Coronary artery (tissue), 2 donors: ENCODE results near the gene ROM1.

ENCODE experiments used
- DNase-seq: peaks from one replicate; pipeline ENCODE4 v3.0.0-alpha.2; 2017; ENCODE audit warnings: low spot score
- H3K27ac ChIP-seq, 2 donors: fragments of 200-600 bp; sonication (generic); one replicate each; pipeline ENCODE4 v1.5.1; 2016 to 2019
- H3K4me3 ChIP-seq: fragments of 200-600 bp; sonication (generic); 2 replicates; pipeline ENCODE4 v1.5.1; 2016; ENCODE audit warnings: mild to moderate bottlenecking, moderate library complexity
- TF ChIP-seq, protein P1 (sequence below): fragments of 200-600 bp; sonication (generic); IDR thresholded peaks from one replicate; pipeline ENCODE4 v1.5.1; 2019; ENCODE audit warnings: antibody characterized with exemption

Gene ROM1

DNA sequence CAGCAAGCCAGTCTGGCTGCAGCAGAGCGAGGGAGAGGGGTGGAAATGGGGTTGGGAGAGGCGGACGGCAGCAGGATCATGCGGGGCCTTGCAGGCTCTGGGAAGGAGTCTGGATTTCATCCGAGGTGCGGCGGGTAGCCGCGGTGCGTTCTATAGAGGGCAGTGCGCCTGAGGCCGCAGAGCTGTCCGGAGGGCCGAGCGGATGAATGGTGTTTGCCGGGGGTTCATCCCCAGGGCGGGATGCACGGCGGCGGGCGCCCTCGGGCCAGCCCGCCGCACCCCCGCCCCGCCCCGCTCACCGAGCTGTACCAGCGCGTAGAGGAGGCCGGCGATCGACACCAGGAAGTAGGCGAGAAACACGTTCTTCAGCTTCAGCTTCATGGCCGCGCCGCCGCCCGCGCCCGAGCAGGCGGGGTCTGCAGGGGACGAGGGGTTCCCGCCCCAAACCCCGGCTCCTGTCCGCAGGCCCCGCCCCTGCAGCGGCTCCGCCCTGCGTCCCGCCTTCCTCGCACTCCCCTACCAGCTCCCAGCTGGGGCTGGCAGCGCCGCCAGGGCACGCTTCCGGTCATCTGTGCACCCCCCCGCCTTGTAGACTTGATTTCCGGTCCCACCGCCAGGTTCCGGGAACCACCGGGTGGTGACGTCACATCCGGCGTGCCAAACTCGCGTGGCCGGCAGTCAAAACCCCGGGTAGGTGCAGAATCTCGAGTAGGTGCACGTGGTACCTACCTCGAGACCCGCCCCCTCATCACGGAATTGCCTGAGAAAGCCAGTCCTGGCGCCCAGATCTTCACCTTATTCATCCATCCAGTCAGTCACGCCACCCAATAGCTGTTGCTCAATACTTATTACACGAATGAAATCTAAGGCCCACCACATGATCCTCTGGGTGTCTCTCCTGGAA lies 8.8 kb downstream of the ROM1 start, which contains the start of gene B3GAT3:
B3GAT3 (minus strand) TSS at position 420 of the 904 bp plus-strand sequence; CDS start at position 381, 39 bp downstream.
- Histone ChIP-seq H3K27ac (peak within 1 kb of the TSS; percentile 55 to 90), H3K4me3 (peak within 1 kb of the TSS; percentile 78)
- TF ChIP-seq, protein P1, sequence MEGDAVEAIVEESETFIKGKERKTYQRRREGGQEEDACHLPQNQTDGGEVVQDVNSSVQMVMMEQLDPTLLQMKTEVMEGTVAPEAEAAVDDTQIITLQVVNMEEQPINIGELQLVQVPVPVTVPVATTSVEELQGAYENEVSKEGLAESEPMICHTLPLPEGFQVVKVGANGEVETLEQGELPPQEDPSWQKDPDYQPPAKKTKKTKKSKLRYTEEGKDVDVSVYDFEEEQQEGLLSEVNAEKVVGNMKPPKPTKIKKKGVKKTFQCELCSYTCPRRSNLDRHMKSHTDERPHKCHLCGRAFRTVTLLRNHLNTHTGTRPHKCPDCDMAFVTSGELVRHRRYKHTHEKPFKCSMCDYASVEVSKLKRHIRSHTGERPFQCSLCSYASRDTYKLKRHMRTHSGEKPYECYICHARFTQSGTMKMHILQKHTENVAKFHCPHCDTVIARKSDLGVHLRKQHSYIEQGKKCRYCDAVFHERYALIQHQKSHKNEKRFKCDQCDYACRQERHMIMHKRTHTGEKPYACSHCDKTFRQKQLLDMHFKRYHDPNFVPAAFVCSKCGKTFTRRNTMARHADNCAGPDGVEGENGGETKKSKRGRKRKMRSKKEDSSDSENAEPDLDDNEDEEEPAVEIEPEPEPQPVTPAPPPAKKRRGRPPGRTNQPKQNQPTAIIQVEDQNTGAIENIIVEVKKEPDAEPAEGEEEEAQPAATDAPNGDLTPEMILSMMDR = no peak
- DNase-seq = peak; percentile 100

DNA sequence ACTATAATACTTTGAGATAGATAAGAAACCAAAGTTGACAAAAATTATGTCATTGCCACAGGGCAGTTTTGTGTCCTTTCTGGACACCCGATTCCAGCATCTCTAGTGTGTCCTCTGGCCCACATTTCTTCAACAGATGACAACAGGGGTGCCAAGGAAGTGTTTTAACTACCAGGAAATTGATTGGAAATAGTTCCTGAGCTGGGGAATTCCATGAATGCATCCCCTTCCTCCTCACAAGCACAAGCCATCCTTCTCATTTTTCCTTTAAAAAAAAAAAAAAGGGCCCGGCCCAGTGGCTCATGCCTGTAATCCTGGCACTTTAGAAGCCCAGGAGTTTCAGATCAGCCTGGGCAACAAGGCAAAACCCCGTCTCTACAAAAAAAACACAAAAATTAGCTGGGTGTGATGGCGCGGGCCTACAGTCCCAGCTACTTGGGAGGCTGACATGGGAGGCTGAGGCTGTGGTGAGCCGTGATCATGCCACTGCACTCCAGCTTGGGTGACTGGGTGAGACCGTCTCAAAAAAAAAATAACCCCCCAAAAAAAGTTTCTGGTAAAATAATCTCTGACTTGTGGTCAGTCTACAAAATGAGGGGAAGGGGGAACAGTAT lies 9.5 kb downstream of the ROM1 start:
- TF ChIP-seq, protein P1 = no peak
- H3K27ac ChIP-seq = peak overlapping the region; percentile 55 to 90
- DNase-seq = no peak
- peak overlapping the region; percentile 78 for H3K4me3 ChIP-seq

GRCh38 chr11:62627713-62628112 lies 14.7 kb downstream of the ROM1 start:
- DNase-seq = no peak
- TF ChIP-seq, protein P1 = no peak
- no peak overlapping the region for H3K4me3 ChIP-seq
- no peak overlapping the region for H3K27ac ChIP-seq

GRCh38 chr11:62632492-62632891 lies 19.4 kb downstream of the ROM1 start:
- H3K4me3 ChIP-seq = no peak overlapping the region
- TF ChIP-seq, protein P1 = no peak
- H3K27ac ChIP-seq = no peak overlapping the region
- no peak for DNase-seq

DNA sequence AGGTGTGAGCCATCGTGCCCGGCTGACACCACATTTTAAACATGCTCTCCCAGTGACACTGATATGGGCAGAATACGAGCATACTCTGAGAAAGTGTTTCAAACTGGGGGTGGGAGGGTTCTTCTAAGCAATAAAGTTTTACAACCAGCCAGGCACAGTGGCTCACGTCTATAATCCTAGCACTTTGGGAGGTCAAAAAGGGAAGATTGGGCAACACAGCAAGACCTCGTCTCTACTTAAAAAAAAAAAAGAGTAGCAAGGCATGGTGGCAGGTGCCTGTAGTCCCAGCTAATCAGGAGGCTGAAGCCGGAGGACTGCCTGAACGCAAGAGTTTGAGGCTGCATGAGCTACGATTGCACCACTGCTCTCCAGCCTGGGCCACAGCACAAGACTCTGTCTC lies 31.2 kb downstream of the ROM1 start:
- DNase-seq = no peak
- TF ChIP-seq, protein P1 = no peak
- Histone ChIP-seq H3K4me3 (no peak overlapping the region), H3K27ac (no peak overlapping the region)

DNA sequence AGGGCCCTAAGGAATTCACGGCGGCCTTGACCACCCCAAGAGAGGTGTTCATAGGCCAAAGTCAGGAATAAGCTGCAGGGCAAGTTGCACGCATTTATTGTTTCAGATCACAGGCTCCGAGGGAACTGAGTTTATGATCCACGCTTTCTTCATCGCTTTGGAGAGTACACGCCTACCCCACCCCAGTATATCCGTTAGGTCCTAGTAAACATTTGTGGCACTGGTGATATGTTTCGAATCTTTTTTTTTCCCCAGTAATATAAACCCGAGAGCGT lies 32.6 kb downstream of the ROM1 start:
- TF ChIP-seq, protein P1 = no peak
- peak overlapping the region; percentile 80 for H3K4me3 ChIP-seq
- DNase-seq = no peak
- H3K27ac ChIP-seq = peak overlapping the region; percentile 80 to 90
